Stimulated activated CD4-positive, alpha-beta T cell treated with anti-CD3 and anti-CD28 coated beads, Interleukin-1b, Interleukin-23, amount 100 ng/mL, for 1 hour (primary cell): ENCODE results near the gene MLST8.

Experiments
- DNase-seq, 2 donors: peaks; one replicate each; pipeline ENCODE4 v3.0.0-alpha.2; 2020; ENCODE audit warnings: low read depth in 2 of 2

MLST8 gene, protein sequence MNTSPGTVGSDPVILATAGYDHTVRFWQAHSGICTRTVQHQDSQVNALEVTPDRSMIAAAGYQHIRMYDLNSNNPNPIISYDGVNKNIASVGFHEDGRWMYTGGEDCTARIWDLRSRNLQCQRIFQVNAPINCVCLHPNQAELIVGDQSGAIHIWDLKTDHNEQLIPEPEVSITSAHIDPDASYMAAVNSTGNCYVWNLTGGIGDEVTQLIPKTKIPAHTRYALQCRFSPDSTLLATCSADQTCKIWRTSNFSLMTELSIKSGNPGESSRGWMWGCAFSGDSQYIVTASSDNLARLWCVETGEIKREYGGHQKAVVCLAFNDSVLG

DNA sequence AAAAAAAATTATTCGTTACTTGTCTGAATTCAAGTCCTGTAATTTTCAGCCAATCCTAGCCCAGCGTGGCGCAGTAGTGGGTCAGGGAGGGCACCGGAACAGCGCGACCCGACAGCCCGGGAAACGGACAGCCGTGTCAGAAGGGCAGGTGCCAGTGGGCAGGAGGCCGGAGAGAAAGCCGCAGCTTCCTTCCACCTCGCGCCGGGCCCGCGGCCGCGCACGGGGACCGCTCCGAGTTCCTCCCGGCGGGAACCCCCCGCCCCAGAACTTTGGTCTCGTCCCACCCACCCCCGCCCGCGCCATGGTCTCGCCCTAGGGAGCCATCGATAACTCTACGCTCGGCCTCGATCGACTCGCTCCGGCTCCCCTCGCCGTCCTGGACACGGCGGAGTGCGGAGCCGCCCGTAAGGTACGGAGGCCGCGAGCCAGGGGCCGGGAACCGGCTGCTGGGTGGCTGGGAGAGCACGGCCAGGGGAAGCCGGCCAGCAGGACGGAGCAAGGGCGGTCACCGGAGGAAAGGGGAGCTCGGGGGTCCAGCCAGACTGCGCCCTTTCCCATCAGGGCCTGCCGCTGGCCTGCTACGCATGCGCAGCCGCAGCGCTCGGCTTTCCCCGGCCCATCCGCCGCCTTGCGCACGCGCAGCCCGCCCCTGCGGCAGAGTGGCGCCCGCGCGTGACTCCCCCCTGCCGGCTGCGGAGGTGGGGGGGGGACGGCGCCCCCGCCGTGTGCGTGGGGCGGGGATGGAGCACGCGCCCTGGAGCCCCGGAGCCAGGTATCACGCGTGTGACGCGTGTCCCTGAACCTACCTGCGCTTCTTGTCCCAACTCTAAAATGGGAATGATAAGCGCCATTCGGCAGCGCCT is at the start of gene MLST8:
TSS of gene MLST8 (plus strand) at position 351 of the 863 bp plus-strand sequence. CDS start 632 bp downstream, outside the sequence.
- peak; percentile 80 to 87 for DNase-seq

DNA sequence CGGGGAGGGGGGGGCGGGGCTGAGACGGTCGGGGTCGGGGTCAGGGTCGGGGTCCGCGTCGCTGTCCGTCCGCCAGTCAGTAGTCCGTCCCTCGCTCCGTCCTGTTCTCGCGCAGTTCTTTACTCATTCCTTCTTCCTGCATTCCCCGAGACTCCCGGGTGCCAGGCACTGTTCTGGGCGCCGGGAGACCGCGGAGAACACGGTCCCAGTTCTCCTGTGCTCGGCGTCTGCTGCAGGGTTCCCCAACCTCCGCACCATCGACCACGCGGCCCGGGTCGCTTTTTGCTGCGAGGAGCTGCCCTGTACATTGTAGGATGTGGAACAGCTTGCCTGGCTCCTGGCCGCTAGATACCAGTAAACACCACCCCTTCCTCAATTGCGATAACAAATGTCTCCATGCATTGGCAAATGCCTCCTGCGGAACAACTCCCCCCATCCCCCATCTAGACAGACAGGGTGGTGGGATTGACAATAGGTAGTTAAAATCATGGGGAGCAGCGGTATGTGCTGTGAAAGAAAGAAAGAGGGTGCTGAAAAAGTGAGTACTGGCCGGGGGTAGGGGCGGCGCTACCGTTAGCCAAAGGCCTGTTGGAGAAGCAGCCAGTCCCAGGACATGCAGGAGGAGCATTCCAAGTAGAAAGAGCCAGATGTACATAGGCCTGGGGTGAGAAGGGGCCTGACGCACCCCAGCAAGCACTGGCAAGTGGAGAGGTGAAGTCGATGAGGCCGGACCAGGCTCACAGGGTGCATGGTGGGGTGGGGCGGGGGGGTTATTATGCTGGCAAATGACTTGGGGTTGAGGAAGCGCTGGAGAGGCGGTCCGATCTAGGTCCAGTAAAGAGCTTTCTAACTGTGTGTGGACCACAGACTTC is 49.0 kb upstream of the MLST8 start:
- DNase-seq: no peak

DNA sequence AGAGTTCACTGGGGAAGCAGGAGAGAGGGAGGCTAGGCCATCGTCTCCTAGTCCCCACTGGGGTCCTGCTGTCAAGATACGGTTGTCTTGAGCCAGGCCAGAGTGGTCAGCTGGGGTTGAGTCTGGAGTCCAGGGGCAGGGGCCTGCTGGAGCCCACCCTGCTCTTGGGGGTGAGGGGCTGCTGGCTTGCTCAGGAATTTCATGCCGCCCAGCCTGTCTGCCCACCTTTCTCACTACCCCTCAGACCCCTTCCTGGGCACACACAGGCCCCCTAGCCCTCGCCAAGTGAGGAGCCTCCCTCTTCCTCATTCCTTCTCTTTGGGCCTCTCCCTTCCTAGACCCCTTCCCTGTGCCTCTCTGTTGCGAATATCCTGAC is 48.4 kb upstream of the MLST8 start:
- no peak for DNase-seq

DNA sequence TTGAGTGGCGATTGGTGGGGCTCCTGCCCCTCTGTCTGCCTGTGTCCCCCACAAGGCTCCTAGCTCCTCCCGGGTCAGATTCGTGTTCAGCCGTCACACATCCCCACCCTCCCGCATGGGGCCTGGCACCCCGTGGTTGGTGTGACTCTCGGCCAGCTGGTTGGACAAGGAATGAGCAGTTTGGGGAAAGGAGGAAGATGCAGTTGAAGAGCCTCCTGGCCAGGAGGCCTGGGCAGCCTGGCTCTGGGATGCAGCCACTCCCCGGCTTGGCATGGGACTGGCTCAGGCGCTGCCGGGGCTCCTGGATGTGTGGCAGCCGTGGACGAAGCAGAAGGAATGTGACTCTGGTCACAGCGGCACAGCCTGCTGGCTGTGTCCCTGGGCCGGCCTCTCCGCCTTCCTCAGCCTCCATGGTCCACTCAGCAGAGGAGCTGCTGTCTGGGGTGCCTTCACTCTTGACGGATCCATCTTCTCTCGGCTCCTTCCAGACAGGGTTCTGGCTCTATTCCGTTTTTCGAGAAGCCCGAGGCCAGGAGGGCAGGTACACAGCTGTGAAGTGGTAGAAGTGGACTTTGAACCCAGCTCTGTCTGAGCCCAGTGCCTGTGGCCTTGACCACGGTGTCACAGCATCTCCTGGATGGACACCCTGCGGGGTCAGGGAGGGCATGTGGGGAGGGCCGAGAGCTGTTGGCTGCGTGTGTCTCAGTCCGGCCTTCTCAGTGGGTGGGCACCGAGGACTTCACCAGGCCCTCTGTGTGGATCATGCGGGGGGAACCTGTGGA is 47.6 kb upstream of the MLST8 start:
- no peak for DNase-seq

DNA sequence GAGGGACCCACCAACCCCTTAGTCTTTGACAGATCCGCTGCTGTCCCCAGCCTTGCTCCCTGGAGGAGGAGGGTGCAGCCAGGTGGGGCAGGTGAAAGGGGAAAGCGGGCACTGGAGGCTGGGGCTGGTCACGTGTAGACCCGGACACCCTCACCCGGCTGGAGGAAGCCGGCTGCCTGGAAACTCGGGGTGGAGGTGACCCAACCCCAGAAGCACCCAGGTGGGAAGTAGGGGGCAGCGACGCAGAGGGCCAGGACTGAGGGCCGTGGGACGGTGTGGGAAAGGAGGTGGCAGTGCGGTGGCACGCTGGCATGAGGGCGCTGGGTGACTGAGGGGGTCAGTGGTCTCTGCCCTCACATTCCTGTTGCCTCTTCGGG is 47.0 kb upstream of the MLST8 start:
- no peak for DNase-seq

DNA sequence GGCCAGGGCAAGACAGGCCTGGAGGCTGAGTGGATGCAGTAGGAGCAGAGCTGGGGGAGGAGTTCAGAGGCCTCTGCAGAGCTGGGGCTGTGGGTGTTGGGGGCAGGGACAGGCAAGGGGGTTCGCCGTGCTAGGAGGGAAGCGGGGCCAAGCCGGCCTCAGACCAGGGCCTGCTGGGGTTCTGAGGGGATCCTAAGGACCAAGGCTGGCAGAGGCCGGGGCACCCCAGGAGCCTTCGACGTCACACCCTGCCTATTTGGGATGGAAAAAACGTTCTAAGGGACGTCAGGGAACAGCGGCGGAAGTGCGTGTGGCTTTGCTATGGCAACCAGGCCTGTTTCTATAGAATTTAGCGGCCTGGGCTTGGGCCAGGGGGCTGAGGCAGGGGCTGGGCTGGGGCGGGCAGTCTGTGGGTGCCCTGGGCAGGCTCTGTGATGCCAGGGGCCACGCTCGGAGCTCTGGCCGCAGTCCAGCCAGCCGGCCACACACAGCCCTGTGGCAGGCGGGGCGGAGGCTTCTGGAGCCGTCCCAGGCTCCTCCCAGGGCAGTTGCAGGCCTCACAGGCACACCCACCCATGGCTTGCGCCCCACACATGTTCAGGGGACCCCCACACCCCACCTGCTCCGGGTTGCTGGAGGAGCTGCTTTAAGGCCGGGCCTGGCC is 45.9 kb upstream of the MLST8 start:
- DNase-seq: no peak

DNA sequence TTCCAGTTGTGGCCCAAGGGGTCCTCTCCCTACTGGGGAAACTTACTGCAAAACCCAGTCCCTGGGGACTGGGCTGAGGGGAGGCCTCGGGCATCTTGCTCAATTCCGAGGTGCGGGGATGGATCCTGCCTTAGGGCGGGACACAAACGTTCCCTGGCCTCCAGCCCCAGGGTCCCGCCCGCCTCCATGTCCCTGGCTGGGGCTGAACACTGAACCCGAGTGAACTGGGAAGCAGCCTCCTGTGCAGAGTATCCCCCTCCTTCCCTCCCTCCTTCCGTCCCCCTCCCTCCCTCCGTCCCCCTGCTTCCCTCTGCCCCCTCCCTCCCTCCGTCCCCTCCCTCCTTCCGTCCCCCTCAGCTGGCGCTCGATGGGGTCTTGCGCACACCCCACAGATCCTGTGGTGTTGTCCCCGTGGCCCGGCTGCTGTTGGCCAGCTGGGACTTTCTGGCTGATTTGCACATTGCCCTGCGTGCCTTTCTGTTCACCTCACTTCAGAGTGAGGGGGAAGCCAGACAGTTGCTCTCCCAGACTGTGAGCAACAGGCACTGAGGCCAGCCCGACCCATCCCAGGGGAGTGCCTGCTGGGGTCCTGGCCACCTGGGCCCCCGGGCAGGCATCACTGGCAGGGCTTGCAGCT is 44.2 kb upstream of the MLST8 start:
- no peak for DNase-seq

DNA sequence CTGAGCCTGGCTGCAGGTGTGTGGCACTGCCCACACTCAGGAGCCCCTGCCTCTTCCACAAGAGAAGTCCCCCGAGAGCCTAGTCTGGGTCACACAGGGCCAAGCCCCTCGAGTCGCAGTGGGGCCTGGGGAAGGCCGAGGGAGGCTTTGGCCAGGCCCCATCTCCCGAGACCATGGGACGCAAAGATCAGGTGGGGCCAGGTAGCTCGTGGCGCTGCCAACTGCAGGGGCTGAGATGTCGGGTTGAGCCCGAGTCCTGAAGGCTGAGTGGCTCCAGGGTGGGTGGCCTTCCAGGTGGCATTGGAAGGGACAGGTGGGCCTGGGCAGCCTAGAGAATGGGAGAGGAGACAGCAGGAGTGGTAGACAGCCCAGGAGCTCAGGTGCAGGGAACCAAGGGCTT is 43.3 kb upstream of the MLST8 start:
- no peak for DNase-seq

DNA sequence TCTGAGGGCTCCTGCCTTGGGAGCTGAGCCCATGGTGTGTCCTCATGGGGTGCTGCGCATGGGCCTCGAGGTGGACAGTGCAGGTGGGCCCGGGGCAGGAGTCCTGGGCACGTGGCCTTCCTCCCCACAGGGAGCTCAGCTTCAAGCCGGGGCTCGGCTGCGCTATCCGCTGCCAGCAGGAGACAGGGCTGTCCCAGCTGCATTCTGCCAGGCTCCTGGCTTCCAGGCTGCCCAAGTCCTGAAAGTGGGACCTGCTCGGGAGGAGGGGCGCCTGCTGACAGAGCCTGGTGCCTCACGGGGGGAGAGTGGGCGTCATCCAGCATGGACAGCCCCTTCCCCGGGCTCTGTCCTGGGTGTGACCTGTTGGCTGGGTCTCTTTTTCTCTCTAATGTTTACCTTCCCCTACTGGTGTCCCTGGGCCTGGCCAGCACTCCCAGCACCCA is 42.6 kb upstream of the MLST8 start:
- no peak for DNase-seq

DNA sequence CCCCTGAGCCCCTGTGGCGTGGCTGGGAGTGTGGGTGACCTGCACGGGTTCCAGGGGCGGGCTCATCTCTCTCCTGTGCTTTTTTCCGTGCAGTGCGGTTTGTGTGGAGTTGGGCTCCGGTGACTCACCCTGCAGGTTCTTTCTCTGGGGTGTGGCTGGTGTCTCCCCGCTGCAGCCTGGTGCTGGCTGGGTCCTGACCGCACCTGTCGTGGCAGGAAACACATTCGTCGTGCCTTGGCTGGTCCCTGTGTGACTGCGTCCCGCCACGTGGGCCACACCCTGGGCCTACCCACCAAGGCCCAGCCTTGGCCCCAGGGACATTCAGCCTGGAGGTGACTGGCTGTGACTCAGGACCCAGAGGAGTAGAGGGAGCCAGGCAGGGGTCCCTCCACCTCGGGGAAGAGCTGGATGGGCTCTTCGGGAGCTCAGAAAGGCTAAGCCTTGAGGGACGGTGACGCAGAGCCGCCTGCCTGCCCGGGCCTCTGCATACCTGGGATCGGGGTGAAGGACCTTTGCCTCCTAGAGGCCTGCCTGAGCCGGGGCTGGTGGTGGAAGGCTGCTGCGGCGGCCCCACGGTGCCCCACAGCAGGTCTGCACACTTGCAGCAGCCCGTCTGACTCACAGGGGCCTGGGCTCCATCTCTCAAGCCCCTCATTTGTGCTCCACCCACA is 41.9 kb upstream of the MLST8 start:
- no peak for DNase-seq

DNA sequence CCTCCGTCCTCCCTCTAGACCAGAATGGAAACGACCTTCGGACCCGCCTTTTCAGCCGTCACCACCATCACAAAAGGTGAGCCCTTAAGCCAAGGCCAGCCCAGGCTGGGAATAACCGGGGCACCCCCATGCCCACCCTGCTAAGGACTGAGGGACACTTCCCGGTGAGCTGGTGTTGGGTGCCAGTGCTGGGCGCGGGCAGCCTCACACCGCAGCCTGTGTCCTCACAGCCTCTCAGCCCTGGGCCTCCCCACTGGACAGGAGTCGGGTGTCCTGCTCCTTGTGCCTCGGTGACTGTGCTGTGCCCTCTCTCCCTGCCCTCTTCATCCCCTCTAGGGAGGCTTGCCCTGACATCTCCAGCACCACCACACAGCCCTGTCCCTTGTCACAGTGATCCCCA is 39.4 kb upstream of the MLST8 start:
- no peak for DNase-seq

DNA sequence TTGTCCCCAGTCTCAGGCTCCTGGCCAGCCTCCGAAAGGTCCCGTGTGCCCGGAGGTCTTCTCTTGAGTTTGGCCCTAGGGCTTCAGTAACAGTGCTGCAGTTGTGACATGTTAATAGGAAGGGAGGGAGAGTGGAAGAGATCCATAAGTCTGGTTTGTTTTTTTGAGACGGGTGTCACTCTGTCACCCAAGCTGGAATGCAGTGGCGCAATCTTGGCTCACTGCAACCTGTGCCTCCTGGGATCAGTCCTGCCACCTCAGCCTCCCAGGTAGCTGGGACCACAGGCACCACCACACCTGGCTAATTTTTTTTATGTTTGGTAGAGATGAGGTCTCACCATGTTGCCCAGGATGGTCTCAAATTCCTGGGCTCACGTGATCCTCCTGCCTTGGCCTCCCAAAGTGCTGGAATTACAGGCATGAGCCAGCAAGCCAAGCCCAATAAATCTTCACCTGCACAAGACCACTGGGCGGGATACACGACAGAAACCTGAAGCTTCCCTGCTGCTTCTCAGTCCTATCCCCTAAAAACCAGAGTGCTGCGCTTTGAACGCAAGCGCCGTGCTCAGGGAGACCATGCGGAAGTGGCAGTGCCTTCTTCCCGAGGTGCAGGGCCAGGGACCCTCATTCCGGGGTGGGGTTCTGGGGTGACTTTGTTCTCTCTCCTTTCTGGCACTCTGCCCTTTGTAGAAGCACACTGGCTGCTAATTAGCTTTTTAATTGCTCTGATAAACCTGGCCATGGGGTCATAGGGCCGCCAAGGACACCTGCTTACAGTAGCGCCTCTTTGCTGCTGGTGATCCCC is 38.8 kb upstream of the MLST8 start:
- no peak for DNase-seq

DNA sequence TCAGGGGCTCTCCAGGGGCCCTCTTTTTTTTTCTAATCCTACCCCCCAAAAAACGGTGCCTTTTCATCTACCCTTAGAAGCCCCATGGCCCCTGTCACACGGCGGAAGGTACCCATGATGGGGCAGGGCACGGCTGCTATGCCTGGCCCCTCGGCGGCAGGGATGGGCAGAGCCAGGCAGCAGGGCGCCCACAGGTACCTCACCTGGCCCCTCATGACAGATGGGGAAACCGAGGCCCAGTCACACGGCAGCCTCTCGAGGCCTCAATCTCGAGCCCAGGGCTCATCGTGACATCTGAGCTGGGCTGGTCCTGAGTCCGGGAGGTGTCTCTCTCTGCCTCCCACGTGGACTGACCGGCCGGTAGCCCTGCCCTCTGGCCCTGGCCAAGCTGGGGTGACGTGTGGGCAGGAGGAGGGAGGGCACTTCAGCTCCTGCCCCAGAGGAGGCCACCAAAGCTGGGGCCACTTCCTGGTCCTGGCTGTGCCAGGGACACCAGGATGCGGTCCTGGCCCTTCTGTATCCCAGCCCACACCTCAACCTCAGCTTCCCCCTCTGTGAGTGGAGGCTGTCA is 38.1 kb upstream of the MLST8 start:
- no peak for DNase-seq

DNA sequence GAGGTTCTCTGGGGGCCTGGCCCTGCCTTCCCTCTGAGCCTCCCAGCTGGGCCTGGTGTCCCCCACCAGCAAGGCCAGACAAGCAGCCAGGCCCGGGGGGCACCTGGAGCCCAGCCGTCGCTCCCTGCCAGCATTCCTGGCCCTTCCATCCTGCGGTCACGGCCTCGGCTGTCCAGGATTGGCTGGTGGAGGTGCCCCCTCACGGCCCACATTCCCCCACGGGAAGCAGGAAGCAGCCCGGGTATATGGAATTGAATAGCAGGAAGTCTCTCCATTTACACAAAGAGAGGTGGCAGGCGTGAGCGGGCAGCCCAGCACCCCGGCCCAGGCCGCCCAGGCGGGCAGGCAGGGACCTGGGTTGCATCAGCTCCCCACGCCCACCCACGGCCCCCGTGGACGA is 35.2 kb upstream of the MLST8 start:
- no peak for DNase-seq

DNA sequence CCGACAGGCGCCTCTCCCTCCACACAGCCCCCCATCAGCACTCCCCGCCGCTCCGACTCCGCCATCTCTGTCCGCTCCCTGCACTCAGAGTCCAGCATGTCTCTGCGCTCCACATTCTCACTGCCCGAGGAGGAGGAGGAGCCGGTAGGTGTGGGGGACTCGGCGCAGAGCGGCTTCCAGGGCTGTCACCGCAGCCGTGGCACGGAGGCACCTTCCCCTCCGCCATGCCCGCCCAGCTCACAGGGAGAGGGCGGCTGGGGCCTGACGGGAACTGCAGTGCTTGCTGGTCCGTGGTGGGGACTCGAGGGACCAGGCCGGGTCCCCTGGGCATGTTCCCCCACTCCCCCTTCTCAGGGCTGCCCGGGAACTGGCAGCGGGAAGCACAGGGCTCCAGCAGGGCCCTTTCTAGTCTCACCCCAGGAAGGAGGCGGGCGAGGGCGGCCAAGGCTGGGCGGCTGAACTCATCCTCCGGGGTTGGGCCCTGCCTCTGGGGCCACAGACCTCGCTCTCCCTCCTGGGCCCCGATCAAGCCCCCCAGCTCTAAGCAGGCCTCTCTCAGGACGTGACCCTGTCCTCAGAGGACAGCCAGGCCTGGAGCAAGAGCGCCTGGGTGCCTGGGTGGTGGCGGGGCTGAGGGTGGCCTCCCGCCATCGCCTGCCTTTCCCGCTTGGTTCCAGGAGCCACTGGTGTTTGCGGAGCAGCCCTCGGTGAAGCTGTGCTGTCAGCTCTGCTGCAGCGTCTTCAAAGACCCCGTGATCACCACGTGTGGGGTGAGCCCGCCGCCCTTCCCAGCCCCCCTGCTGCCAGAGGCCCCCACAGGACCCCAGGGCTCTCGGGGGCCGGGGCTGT is 34.4 kb upstream of the MLST8 start:
- DNase-seq: no peak

DNA sequence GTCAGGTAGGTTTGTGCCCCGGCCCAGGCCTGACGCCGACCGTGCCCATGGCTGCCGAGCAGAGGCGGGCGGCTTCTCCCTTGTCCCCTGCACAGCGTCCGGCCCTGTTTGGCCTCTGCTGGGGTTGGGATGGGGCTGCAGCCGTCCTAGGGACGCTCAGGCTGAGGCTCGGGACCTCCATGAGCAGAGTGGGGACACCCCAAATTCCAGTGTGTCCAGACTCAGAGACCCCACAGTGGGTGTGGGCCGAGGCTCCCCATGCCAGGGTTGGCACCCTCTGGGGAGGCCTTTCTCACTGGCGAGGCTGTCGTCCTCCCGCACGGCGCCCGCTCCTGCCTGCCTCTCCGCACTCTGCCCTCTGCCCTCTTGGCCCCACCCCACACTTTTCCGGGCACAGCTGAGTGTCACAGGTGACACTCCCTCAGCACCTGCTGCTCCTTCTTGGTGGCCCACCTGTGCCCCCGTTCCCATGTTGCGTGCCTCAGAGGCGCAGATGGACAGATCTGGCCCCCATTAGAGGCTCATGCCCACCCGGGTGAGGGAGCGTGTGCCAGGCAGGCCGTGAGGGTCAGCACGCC is 33.6 kb upstream of the MLST8 start:
- no peak for DNase-seq

DNA sequence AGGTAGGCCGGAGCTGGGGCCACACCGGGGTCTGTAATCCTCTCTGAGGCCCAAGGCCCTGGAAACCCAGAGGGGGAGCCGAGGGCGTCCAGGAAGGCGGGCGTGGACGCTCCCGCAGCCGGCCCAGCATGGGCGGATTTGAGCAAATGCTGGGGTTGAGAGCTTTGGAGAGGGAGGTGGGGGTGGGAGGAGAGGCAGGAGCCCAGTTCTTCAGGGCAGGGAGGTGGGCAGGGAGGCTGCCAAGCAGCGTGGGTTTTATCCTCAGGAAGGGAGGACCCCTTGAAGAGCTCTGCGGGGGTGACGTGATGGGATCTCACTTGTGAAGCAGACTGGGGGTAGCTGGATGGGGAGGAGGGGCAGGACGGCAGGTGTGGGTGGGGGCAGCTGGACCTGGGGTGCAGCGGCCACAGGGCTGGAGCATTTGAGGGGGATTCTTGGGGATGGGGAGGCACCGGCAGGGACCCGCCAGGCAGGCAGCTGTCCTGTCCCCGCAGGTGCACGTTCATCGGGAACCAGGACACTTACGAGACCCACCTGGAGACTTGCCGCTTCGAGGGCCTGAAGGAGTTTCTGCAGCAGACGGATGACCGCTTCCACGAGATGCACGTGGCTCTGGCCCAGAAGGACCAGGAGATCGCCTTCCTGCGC is 32.4 kb upstream of the MLST8 start:
- no peak for DNase-seq
